Measurements from ENCODE around the gene NTN1. TPM values are rescaled to one million over a fixed set of nuclear protein-coding genes. Genes with fewer than 3 reads are reported as not detected.
A peak's percentile ranks its signal among the peaks of the same experiment; 100 is the strongest.

NTN1 gene
- total RNA-seq, 1 donor = under 0.01 TPM

GRCh38 chr17:9116861-9117568, 95.7 kb downstream of the NTN1 start:
- no peak overlapping the region for H3K4me3 ChIP-seq (ENCODE audit: low read depth, low read length)
- TF ChIP-seq, protein P1, sequence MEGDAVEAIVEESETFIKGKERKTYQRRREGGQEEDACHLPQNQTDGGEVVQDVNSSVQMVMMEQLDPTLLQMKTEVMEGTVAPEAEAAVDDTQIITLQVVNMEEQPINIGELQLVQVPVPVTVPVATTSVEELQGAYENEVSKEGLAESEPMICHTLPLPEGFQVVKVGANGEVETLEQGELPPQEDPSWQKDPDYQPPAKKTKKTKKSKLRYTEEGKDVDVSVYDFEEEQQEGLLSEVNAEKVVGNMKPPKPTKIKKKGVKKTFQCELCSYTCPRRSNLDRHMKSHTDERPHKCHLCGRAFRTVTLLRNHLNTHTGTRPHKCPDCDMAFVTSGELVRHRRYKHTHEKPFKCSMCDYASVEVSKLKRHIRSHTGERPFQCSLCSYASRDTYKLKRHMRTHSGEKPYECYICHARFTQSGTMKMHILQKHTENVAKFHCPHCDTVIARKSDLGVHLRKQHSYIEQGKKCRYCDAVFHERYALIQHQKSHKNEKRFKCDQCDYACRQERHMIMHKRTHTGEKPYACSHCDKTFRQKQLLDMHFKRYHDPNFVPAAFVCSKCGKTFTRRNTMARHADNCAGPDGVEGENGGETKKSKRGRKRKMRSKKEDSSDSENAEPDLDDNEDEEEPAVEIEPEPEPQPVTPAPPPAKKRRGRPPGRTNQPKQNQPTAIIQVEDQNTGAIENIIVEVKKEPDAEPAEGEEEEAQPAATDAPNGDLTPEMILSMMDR (IDR thresholded peaks at IDR 0.05; ENCODE audit: insufficient read depth, low read depth, low read length) = no peak
- DNase-seq (ENCODE audit: low read depth) = no peak

DNA sequence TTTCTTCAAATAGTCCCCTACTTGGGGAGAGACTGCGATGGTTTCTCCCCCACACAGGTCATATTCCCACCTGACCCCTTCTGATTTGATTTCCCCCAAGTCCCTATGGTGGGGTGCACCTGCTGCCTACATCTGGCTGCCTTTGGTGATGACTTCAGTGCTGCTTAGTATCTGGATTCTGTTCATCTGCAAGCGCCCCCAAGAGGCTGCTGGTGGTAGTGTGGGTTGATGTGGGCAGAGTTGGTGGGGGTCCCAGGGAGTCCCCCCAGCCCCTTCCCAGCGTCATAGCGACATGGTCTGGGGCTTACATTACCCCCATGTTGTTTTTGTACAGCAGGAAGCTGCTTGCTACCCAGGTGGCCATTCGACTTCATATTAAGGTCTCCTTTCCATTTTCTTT, 99.2 kb downstream of the NTN1 start:
- no peak for DNase-seq (ENCODE audit: low read depth)
- H3K4me3 ChIP-seq (ENCODE audit: low read depth, low read length) = no peak overlapping the region
- TF ChIP-seq, protein P1 (IDR thresholded peaks at IDR 0.05; ENCODE audit: insufficient read depth, low read depth, low read length) = peak; percentile 16

DNA sequence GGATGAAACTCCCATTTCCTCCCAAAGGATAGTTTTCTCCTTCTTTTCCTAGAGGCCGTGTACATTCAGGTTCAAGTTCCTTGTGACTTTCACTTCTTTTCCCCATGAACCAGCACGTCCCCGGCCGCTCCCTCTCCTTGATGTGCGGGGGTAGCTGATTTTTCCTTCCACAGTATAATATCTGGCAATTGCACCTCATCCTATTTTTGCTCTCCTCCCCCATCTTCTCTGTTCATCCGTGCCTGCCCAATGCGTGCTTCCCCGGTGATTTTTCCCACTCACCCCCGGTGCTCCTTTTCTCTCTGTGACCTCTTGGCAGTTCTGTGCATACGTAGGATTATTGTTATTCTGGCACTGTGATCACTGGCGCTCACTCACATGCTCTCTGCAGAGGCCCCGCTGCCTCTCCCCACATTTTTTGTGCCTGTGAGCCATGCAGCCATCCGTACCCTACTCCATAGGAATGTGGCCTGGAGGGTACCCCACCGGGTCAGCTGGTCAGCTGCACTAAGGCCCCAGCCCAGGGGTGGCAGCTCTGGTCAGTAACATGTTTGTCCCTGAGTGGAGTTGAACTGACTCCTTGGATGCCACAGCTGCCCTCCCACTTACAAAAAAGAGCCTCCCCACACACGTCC, 100.0 kb downstream of the NTN1 start:
- no peak for DNase-seq (ENCODE audit: low read depth)
- TF ChIP-seq, protein P1 (IDR thresholded peaks at IDR 0.05; ENCODE audit: insufficient read depth, low read depth, low read length) = no peak
- no peak overlapping the region for H3K4me3 ChIP-seq (ENCODE audit: low read depth, low read length)

DNA sequence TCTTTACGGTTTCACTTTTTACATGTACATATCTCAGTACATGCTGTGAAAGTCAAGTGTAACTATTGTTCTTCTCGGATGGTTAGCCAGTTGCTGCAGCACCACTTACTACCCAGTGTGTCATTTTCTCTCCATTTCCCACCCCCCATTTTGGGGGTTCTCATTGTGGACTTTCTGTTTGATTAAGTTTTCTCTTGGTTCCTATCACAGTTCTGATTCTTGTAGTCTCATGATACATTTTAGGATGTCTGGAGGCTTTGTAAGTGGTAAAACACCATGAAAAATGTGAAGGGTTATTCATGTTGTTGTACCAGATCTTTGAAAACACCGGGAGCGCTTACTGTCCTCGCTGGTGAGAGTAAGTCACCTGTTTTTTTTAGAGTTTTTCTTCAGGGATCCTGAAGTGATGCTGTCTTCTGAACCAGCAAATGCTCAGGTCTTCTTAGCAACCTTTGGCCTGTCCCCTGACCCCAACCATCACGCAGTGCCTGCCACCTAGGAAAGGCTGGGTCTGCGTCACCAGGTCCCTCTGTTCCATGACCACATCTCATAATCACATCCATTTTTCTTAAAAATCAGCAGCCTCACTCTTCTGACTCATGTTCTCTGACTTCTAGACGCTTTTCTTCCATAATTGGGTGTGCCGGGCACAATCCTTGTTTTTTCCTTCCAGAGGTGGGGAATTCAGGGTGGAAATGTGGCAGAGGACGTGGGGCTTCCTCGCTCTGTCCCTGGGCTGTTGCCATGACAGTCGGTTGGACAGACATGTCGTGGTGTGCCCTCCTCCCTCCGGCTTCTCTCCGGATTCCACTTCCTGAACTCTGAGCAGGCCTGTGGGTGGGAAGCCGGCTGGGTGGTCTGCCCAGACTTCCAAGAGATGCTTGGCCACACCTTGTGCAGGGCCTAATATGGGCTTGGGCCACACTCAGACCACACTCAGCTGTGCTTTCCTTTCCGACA, 102.6 kb downstream of the NTN1 start:
- DNase-seq (ENCODE audit: low read depth) = no peak
- no peak overlapping the region for H3K4me3 ChIP-seq (ENCODE audit: low read depth, low read length)
- TF ChIP-seq, protein P1 (IDR thresholded peaks at IDR 0.05; ENCODE audit: insufficient read depth, low read depth, low read length) = no peak

DNA sequence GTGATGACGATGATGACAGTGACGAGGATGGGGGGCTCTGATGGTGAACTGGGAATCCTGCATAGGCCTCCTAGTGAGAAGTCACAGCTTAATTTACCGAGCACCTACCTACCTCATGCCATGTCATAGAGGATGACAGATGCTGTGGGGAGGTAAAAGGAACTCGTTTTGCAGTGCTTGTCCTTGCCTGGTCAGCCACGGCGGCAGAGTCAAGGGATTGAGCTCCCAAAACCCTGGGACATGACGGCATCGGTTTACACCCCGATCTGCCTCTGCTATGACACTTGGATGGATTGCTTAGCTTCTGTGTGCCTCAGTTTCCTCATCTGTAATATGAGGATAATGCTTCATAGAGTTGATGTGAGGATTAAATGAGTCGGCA, 103.2 kb downstream of the NTN1 start:
- no peak for DNase-seq (ENCODE audit: low read depth)
- TF ChIP-seq, protein P1 (IDR thresholded peaks at IDR 0.05; ENCODE audit: insufficient read depth, low read depth, low read length) = no peak

DNA sequence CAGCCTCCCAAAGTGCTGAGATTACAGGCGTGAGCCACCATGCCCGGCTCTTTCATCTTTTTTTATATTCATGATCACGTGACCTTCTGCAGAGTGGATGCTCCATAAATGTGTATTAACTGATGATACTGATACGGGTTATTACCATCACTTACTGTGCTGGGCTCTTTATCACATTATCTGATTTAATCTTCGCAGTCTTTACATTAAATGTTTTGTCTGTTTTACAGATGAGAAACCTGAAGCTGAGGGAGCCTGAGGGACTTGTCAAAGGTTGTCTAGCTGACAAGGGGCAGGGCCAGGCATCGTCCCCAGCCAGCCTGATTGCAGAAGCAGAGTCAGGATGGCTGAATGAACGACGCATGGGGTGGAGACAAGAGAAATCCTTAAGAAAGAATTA, 104.4 kb downstream of the NTN1 start:
- TF ChIP-seq, protein P1 (IDR thresholded peaks at IDR 0.05; ENCODE audit: insufficient read depth, low read depth, low read length) = no peak
- H3K4me3 ChIP-seq (ENCODE audit: low read depth, low read length) = no peak overlapping the region
- DNase-seq (ENCODE audit: low read depth) = no peak

More for the DNA sequence above, 103.2 kb downstream of the NTN1 start:
- H3K4me3 ChIP-seq (ENCODE audit: low read depth, low read length) = no peak overlapping the region
